Measurements from ENCODE around the gene BTC. TPM values are rescaled to one million over a fixed set of nuclear protein-coding genes. Genes with fewer than 3 reads are reported as not detected.

The BTC gene
- total RNA-seq, 1 donor from 2014 or later: 0.13 TPM

Other genes with a start within 250 kb of the BTC start
- gene PARM1, start 138.6 kb upstream of the BTC start, total RNA-seq (ENCODE audit: unreplicated experiment): 0.18 TPM